NAMALWA (cell line): Measurements from ENCODE around the gene MMP2.

Experiments used
- DNase-seq: peaks from one replicate; pipeline ENCODE4 v3.0.0-alpha.2; 2015; ENCODE audit warnings: low spot score

The MMP2 gene

DNA sequence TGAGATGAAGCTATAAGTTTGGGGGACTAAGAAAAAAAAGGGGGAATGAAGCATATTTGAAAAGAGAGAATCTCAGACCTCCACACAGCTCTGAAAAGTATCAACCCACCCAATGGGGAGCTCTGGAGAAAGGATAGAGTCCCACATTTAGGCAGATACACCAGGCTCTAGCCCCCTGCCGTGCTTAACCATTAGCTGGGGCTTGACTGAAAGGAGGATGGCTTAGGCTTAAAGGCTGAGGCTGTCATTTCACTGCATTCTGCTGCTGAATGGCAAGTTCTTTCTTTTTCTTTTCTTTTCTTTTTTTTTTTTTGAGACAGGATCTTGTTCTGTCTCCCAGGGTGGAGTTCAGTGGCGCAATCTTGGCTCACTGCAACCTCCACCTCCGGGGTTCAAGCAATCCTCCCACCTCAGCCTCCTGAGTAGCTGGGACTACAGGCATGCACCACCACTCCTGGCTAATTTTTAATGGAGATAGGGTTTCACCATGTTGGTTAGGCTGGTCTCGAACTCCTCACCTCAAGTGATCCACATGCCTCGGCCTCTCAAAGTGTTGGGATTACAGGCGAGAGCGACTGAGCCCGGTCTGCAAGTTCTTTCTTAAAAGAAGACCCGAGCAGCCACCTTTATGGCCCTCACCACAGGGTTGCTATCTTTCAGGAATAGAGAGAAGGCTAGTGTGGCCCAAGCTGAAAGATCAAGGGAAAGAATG, 9.0 kb upstream of the MMP2 start:
- no peak for DNase-seq

DNA sequence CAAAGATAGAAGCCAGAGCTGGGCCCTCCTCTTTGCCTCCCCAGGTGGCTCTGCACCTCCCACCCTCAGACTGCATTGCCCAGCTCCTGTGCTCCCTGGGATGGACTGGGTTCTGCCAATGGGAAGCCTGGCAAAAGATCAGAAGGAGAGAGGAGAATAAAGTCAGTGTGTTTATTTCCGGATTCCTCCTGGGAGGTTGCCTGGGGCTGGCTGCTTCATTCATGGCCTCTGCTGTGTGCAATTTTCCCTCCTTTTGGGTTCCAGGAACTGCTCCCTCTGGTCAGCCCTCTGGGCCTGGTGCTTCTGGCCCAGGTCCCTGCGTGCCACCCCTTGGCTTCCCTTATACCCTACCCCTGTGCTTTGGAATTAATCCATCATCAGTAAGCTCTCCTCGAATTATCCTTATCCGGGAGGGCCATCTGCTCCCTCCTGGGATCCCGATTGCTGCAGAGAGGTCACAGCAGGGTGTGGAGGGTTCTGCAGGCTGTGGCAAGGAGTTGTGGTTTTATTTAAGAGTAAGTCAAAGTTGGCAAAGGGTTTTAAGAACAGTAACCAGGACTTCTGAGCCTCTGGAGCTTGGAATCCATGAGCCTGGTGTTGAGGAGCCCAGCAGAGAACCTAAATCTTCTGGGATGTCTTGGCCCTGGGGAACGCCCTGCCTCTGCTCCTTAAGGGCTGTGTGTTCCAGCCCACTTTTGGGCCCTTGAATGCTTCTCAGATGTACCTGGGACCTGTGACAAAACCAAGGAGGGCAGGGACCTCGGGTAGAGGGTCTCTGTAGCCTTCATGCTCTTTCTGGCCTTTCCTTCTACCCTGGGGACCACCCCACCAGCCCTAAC, 8.2 kb upstream of the MMP2 start:
- no peak for DNase-seq

DNA sequence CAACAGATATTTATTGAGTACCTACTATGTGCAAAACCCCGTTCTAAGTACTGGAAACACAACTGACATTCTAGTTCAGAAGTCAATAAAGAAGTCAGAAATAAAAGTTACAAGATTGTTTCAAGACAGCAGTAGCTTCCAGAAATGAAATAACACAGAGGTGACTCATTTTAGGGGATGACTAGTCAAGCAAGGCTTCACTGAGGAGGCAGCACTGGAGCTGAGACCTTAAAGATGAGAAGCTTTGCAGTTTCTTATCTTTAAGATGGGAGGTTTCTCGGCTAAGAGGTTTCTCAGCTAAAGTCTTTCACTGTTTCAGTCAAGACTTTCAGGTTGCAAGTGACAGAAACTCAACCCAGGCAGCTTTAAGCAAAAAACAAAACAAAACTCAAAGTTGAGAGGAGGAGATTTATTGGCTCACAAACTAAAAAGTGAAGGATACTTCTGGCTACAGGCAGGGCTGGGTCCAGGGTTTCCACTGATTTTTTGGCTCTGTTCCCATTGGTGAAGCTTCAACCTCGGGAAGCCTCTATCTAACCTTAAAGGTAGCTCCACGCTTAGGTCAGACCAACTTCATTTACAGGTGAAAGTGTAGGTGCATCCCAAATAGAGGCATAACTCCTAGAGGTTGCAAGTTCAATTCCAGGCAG, 7.4 kb upstream of the MMP2 start:
- no peak for DNase-seq

DNA sequence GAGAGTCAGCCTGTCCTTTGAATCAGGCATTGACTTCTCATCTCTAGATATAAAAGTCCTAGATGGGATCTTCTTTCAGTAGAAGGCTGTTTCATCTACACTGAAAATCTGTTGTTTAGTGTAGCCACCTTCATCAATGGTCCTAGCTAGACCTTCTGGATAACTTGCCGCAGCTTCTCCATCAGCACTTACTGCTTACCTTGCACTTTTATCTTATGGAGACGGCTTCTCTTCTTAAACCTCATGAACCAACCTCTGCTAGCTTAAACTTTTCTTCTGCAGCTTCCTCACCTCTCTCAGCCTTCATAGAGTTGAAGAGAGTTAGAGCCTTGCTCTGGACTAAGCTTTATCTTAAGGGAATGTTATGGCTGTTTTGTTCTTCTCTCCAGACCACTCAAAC, 5.4 kb upstream of the MMP2 start:
- DNase-seq: no peak

DNA sequence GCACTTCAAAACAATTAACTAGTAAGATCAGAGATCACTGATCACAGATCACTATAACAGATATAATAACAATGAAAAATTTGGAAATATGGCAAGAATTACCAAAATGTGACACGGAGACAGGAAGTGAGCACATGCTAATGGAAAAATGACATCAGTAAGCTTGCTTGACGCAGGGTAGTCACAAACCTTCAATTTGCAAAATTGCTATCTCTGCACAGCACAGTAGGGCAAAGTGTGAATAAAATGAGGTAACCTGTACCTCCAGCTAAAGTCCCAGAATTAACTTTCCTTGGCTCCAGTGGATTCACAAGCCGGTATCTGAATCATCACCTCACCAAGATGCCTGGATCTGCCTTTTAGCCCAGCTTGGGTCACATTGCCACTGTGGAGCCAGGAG, 4.2 kb upstream of the MMP2 start:
- DNase-seq: no peak

DNA sequence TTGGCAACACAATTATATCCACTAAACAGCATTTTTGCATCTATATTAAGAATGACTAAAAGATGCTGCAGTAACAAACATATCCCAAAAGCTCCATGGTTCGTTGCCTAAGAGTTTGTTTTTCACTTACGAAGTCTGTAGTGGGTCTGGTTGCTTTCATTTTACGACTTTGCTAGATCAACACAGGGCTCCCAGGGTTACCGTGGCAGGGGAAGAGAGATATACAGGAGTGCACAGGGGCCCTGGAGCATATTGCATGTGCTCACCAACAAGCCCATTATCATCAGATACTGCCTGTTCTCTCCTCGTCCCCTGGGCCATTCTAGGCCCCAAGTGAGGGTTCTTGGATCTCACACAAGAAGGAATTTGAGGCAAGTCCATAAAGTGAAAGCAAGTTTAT, 3.1 kb upstream of the MMP2 start:
- DNase-seq: no peak

DNA sequence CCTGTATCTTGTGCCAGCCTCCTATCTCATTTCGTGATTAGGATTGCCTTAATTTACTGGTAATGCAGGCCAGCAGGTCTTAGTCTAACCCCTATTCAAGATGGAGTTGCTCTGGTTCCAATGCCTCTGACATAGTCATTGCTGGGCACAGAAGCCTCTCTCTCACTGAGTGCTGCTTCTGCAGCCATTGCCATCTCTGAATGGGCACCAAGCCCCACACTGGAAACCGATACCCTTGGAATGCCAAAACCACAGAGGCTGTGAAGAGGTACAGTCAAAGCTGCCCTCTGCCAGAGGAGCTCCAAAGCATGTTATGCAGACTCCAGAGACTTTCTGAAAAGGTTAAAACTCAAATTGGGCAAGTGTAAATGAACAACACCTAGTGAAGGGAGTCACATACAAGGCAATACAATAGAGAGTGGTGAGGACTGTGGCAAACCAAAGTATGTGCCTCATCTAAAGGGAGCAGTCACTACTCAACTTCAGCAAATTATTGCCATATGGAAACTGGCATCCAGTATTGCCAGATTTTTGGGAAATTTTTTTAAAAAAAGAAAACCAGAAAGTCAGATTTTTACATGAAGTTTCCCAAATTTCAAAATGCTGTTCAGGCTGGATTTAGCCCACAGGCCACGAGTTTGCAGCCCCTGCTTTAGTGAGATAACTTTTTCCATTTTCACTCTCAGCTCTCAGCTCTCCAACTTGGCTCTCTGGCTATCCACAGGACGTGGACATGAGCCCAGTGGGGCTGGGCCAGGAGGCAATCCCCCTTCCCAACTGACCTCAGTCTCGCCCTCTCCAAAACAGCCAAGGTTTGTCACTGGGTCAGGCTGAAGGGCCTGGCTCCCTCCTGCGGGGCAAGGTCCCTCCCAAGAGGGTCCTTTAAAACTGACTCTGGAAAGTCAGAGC, 2.1 kb upstream of the MMP2 start:
- DNase-seq: no peak

DNA sequence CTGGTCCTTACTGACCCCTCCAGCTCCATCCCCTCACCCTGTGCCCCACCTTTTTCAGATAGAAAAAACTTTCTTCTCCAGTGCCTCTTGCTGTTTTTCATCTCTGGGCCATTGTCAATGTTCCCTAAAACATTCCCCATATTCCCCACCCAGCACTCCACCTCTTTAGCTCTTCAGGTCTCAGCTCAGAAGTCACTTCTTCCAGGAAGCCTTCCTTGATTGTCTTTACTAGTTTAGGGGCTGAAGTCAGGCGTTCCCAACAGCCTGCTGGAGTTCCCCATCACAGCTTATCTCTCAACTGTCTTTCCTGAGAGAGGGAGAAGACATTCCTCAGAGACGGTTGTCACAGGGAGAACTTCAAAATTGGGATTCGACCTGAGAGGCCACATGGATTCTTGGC, 1.3 kb upstream of the MMP2 start:
- no peak for DNase-seq

DNA sequence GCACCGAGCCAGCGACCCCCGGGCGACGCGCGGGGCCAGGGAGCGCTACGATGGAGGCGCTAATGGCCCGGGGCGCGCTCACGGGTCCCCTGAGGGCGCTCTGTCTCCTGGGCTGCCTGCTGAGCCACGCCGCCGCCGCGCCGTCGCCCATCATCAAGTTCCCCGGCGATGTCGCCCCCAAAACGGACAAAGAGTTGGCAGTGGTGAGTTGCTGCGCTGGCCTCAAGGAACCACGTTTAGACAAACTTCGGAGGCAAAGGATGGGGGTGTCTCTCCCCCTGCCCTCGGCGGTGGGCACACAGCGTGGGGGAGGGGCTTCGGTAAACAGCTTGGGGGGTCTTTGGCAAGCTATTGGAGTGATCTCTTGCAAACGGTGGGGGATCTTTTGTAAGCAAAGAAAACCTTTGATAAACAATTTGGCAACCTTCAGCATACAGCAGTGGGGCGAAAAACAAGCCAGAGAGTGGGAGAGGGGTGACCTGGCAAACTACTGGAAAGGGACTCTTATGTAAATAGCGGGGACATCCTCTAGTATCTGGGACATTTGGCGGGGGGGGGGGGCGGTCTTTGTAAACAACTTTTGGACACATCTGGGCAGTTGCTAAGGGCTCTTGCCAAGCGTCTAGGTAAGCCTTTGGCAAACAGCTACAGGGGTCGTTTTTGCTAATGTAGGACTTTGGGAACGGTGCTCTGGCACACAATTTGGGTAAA, 587 bp downstream of the MMP2 start:
- no peak for DNase-seq

DNA sequence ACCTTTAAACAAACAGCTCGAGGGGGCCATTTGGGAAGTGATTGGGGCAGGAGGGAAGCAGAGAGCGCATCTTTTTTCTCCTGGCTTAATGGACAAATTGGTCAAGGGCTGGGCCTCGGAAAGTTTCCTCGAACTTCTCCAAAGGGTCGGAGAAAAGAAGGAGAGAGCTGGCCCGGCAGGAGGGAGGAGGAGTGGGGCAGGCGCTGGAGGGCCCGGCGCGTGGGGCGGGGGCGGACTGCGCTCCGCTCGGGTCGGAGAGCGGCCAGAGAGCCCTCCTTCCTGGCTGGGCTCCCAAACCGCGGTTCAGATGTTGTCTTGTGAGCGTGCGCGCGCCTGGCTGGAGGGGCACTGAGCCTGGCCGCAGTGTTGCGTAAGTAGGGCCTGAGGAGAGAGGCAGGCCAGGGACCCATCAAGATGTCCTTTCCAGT, 1.2 kb downstream of the MMP2 start:
- DNase-seq: no peak

DNA sequence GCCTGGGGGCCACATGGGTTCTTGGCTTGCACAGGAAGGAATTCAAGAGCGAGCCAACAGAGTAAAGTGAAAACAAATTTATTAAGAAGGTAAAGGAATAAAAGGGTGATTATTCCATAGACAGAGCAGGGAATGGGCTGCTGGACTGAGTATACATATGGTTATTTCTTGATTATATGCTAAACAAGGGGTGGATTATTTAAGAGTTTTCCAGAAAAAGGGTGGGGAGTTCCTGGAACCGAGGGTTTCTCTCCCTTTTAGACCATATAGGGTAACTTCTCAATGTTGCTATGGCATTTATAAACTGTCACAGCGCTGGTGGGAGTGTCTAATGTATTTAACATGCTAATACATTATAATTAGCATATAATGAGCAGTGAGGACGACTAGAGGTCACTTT, 2.0 kb downstream of the MMP2 start:
- DNase-seq: no peak

DNA sequence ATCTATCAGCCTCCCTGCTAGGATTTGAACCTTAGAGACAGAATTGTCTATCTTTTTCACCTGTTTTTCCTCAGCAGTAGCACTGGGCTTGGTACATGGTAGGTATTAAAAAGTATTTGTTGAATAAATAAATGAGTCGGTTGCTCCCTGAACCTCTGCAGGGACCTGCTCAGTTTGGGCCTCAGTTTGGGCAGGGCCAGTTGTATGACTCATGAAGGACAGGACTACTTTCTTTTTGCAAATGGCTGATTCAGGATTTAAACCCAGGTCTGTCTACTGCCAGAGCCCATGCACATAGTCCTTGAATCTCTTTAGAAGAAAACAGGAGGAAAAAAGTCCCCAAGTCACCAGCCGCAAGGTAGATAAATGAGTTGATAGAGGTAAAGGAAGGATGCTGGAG, 3.1 kb downstream of the MMP2 start:
- DNase-seq: no peak

DNA sequence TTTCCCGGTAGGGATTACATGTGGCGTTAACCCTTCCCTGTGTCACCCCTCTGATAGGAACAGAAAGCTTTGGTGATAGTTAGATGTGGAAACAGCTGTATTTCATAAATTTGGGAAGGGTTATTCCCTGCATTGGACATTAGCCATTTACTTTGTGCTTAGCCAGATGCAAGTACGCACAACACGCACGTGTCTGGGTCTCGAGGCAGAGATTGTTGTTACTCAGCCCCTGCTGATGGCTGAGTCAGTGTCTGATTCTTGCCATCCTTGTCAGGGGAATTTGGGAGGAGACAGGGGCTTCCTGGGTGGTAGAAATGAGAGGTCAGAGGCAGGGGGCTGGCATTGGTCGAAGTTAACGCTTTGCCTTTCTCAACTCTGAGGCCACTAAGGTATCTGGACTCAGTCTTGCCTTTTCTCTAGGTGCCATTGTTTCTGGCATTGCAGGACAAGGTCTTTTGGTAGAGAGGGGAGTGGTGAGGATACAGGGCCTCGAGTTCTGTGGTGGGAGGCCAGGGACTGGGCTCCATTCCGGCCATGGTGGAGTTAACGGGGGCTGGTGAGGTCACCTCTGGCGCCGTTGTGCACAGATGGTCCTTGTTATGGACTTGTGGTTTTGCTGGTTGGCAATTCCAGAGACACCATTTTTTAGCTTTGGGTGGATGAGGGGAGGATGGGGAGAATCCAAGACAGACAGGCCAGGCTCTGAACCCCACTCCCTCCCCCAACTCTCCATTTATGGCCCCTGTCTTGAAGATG, 8.2 kb downstream of the MMP2 start:
- no peak for DNase-seq

DNA sequence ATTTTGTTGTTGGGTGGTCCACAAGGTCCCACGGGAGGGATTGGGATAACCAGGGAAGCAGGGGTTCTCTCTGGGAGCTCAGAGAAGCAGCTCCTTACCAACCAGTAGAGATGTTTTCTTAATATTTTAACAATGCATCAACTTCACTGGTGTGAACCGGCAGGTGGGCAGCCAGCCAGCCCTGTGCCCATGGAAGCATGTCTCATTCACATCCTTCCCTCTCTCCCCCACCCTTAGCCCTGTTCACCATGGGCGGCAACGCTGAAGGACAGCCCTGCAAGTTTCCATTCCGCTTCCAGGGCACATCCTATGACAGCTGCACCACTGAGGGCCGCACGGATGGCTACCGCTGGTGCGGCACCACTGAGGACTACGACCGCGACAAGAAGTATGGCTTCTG, 9.3 kb downstream of the MMP2 start:
- DNase-seq: no peak

DNA sequence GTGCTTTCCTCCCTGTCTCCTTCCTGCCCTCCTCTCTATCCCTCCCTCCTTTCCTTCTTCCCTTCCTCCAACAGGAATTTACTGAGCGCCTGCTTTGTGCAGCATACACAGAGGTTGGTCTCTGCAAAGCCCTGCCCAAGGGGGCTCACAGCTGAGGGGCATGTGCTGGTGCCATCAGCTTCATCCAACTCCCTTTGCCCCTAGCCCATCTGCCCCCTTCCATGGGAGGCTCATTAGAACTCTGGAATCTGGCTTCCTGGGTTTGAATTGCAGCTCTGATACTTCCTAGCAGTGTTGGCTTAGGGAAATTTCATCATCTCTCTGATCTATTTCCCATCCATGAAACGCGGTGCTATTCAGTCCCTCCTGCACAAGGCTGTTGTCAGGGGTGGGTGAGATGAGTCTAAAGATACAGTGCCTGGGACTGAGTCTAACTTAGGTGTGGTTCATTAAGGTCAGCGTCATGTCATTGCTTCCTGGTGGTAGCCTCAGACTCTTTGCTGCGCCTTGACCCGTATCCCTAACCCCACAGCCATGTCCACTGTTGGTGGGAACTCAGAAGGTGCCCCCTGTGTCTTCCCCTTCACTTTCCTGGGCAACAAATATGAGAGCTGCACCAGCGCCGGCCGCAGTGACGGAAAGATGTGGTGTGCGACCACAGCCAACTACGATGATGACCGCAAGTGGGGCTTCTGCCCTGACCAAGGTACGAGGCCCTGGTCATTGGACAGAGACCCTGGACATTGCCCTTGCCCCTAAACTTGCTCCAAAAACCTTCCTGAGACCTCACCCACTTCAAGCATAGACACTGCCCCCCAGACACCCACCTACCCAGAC, 10.3 kb downstream of the MMP2 start:
- no peak for DNase-seq

DNA sequence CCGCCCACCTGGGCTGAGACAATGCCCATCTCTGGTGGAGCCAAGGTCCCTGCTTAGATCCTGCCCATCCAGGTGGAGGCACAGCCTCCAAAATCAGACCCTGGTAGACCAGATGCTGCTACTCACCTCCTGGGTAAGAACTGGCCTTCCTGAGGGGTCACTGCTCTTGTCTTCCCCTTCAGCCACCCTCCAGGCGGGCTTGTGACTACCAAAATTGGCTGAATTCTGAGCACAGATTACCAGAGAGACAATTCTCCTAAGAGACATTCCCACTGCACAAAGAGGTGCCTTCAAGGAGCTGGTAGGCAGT, 10.9 kb downstream of the MMP2 start:
- no peak for DNase-seq

DNA sequence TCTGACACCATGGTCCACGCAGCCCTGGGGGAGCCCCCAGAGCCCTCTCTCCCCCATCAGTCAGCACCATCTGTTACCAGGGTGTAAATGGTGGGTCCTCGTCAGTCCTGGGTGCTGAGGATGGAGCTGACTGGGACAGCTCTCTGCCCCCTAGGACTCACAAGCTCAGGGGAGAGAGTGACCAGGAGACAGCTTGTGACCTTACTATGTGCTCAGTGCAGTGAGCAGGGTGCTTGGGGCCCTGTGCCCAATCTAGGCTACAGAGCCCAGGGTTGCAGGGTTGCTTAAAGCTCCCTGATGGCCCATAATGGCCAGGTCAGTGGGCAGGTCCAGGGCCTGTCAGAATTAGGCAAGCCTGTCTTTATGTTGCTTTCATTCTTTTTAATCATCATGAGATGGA, 11.3 kb downstream of the MMP2 start:
- no peak for DNase-seq

DNA sequence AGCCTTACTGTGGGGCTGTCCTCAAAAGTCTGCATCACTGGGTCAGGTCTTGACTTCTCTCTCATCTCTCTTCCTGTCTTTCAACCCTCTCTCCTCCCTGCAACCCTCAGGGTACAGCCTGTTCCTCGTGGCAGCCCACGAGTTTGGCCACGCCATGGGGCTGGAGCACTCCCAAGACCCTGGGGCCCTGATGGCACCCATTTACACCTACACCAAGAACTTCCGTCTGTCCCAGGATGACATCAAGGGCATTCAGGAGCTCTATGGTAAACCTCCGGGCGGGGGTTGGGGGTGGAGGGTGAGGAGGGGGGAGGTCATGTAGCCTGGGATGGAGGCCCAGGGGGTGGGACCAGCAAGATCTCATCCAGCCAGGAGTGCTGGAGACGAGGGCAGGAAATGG, 12.7 kb downstream of the MMP2 start:
- no peak for DNase-seq

DNA sequence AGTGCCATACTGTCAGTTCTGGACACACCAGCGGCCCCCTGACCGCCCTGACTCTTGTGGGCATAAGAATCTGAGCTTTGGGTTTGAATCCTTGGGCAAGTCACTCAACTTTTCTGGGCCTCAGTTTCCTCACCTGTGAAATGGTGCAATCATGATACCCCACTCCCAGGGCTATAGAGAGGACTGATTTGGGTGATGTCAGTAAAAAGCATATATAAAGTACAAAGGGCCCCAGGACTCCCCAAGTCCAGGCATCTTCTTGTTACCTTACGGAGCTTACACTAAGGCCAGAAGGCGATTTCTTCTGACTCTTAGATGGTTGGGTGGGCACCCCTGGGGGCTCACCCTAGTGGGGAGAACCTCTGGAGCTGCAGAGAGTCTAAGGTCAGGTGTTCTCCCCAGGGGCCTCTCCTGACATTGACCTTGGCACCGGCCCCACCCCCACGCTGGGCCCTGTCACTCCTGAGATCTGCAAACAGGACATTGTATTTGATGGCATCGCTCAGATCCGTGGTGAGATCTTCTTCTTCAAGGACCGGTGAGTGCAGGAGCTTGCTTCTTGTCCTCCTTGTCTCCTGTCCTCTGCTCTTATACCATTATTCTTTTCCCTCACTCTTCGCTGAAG, 13.9 kb downstream of the MMP2 start:
- no peak for DNase-seq

DNA sequence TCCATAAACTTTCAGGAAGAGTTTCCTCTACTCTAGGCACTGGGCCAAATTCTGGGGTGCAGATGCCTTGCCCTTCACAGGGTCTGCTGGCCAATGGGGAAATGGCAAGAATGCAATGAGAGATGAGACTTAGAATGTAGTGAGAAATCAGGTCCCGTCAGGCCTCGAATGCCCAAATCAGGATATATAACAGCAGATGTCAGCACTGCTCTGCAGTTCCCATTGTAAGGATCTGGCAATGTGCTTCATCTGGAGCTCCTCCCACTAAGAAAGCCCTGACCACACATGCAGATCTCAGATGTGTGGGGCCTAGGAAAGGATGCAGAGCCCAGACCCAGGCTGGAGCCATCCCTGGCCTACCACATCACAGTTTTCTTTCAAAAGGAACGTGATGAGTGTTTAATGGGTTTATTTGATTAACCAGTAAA, 16.0 kb downstream of the MMP2 start:
- DNase-seq: no peak
